HG03135 (cell line): ENCODE data around the gene DNAJB5.
"Not testable (repeated sequence)": the region's sequence is repeated elsewhere in the genome, so short reads cannot be mapped to it uniquely, and the experiment has no call there.

Experiments used
- ATAC-seq: cut with Tn5 transposase; IDR thresholded peaks from one replicate; pipeline ENCODE4 v1.9.1; 2021; ENCODE audit warnings: mild to moderate bottlenecking, moderate library complexity; ENCODE audit not compliant: unreplicated experiment

Gene DNAJB5

GRCh38 chr9:34998266-34998665 lies 8.7 kb downstream of the DNAJB5 start:
- no peak for ATAC-seq

GRCh38 chr9:34999576-34999975 lies 10.0 kb downstream of the DNAJB5 start:
- ATAC-seq = no peak

DNA sequence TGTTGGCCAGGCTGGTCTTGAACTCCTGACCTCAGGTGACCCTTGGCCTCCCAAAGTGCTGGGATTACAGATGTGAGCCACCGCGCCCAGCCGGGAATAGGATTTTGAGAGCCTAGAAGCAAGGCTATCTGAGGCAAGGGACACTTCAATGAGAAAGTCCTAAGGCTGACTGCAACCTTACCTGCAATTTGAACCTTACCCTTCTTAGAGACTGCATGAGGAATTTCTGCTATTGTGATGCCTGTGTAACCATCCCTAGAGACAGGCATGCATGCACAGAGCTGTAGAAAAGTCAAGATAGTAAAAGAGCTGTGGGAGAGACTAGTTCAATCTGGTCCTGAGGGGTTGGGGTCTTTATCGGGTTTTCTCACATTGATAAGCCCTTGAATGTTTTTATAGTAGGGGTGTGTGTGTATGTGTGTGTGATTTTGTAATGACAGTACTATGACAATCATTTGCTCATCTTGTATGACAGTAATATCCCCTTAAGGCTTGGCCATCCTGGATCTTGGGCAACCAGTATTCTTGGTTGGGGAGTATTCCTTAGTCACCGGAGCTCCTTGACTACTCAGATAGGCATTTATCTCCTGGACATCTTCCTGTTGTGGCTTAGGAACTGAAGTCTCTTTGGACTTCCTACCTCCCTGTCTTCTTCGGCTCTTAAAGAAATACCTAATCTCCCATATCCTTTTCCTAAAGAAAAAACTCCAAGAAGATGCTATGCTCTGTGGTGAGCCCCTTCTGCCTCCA lies 11.2 kb downstream of the DNAJB5 start:
- no peak for ATAC-seq

- no peak for ATAC-seq
Observed at GRCh38 chr9:35001285-35001677, 11.7 kb downstream of the DNAJB5 start.

DNA sequence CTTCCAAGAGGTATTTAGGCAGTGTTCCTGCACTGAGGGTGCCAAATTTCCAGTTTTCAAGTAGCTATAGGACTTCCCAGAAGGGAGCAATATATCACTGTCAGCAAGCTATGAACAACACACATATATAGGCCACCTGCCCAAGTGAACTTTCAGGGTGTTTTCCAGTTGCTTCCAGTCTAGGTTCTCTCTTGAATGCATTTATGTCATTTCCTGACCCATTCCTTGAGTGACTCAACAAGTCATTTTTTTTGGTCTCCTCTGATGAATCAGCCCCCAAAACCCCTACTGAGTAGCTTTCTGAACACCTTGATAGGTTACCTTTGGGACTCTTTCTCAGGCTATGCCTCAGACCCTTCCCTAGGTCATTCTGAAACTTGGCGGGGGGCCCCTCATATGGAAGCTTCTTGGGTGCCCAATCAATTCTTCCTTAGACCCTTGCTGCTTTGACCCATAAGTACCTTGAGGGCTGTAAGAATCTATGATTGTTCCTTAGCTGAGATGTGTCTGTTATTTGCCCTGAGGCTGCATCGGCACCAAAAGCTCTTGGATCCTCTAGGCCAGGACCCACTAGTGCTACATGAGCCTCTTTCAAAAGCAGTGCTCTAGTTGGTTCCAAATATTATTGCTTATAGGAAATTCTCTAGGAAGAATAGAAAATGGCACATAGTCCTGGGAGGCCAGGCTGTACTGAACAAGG lies 12.4 kb downstream of the DNAJB5 start:
- ATAC-seq = no peak

- no peak for ATAC-seq
Observed at GRCh38 chr9:35002623-35003022, 13.1 kb downstream of the DNAJB5 start.

- ATAC-seq = not testable (repeated sequence)
Observed at GRCh38 chr9:35004299-35004698, 14.8 kb downstream of the DNAJB5 start.

- ATAC-seq = no peak
Observed at GRCh38 chr9:35010351-35010958, 20.9 kb downstream of the DNAJB5 start.

DNA sequence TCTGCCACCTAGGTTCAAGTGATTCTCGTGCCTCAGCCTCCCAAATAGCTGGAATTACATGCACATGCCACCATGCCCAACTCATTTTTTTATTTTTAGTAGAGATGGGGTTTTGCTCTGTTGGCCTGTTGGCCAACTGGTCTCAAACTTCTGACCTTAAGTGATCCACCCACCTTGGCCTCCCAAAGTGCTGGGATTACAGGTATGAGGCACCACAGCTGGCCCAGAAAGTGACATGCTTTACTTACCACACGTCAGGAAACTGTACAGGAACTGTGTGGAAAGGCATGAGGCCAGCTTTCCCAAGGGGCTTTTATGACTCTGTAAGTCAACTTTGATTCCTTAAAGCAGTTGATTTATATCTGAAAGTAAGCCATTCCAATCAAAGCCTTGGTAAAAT lies 25.0 kb downstream of the DNAJB5 start:
- ATAC-seq = no peak

GRCh38 chr9:35023443-35023842 lies 33.9 kb downstream of the DNAJB5 start:
- ATAC-seq = not testable (repeated sequence)

GRCh38 chr9:35026671-35027070 lies 37.1 kb downstream of the DNAJB5 start:
- ATAC-seq = no peak

GRCh38 chr9:35027374-35027773 lies 37.8 kb downstream of the DNAJB5 start:
- ATAC-seq = no peak

GRCh38 chr9:35027860-35028259 lies 38.3 kb downstream of the DNAJB5 start:
- ATAC-seq = no peak

DNA sequence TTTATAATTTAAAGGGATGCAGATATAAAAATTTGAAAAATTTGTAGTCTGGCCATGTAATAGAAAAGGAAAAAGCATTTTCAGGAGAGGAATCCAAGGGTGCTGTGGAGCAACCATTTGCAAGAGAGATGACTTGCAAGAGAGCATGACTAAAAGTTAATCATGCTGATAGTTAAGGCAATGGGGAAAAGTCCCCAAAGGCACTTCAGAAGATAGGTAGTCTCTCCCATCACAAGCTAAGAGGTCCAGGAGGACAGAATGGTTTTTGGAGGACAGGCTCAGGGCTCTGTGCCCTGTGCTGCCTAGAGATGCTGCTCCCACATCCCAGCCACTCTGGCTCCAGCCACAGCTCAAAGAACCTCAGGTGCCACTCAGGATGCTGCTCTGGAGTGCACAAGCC lies 38.8 kb downstream of the DNAJB5 start:
- no peak for ATAC-seq

DNA sequence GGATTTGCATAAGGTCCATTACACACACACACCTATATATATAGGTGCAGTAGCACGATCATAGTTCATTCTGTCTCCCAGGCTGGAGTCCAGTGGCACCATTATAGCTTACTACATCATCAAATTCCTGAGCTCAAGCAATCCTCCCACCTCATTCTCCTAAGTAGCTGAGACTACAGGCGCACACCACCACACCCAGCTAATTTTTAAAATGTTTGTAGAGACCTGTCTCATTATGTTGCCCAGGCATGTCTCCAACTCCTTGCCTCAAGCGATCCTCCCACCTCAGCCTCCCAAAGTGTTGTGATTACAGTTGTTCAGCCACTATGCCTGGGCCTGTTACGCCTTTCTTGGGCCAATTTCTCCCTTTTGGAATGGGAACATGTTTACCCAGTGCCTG lies 39.7 kb downstream of the DNAJB5 start:
- no peak for ATAC-seq

DNA sequence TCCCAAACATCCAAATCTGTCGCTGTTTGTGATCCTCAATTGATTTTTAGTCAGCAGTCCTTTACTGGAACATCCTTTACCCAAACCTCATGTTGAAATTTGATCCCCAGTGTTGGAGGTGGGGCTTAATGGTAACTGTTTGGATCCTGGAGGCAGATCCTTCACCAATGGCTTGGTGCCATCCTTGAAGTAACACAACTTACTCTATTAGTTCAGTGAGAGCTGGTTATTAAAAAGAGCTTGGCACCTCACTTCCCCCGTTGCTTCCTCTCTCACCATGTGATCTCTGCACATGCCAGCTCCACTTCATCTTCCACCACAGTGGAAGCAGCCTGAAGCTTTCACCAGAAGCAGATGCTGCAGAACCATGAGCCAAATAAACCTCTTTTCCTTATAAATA lies 40.3 kb downstream of the DNAJB5 start:
- no peak for ATAC-seq

DNA sequence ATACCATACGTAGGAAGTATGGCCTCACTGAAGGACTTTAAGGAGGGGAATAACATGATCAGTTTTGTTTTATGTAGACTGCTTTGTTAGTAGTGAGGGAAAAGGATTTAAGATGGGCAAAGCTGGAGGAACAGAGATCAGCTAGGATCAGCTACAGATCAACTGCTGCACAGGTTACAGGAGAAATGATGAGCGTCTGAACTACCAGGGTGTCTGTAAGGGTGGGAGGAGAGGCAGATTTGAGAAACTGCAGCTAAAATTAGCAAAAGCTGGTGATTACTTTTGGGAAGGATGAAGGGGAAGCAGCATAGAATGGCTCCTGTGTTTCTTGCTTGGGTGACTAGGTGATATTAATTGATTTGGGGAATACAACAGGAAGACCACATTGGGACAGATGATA lies 43.6 kb downstream of the DNAJB5 start:
- no peak for ATAC-seq

DNA sequence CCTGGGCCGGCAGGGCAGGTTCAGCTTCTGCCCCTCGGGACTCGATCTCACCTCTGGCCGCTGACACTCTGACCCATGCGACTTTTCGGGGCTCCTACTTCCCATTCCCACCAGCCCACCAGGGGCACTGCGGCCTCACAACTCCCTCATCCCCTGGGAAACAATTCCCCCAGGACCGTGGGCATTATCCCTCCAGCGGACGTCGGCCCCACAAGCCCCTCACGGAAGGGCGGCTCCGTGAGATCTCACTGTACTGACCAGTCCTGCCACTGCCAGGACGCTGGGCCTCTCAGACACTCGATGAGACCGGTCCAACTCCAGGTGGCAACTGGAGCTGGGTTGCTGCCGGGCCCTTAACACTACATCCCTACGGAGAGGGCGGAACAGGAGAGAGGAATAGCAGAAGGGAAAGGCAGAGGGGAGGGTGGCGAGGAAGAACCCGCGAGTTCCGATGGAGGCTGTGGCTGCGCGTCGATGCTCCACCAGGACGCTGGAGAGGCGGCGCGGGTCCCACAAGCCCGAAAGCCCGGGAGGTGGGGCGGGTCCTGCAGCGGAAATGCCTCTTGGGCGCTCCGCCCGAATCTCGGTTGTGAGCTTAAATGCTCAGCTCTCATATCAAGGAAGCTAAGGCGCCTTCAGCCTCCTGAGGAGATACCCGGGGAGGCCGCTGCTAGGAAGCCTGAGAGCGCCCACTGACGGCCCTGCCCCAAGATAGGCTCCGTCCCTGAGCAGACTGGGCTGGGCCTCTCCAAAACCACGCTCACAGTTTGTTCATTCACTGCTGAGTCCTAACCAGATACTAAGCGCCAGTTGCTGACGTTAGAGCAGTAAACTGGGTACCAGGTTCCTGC lies 46.5 kb downstream of the DNAJB5 start:
- no peak for ATAC-seq

DNA sequence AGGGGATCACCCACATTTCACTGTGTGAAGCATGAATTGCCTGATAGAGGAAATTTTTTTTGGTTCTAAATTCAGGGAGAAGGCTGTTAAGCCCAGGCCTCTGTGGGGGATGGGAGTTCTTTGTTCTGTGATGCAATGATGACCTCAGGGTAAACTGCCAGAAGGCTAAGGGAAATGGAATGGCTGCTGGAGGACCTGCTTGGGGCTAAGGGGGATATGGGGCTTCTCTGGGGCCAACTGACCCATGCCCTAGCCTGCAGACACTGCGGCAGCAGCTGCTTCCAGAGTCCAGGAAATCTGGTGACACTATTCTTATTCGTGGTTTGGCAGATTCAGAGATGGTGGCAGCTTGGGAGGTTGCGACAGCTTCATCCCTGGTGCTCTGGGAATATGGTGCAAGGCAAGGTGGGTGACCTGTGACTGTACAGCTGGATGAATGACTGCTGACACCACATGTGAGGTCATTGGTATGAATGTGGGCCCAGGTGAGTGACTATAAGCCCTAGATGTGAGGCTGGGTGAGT lies 52.6 kb downstream of the DNAJB5 start:
- no peak for ATAC-seq

- ATAC-seq = no peak
Observed at GRCh38 chr9:35042891-35043545, 53.5 kb downstream of the DNAJB5 start.
